Measurements from ENCODE around the gene SPG7.

SPG7 gene

DNA sequence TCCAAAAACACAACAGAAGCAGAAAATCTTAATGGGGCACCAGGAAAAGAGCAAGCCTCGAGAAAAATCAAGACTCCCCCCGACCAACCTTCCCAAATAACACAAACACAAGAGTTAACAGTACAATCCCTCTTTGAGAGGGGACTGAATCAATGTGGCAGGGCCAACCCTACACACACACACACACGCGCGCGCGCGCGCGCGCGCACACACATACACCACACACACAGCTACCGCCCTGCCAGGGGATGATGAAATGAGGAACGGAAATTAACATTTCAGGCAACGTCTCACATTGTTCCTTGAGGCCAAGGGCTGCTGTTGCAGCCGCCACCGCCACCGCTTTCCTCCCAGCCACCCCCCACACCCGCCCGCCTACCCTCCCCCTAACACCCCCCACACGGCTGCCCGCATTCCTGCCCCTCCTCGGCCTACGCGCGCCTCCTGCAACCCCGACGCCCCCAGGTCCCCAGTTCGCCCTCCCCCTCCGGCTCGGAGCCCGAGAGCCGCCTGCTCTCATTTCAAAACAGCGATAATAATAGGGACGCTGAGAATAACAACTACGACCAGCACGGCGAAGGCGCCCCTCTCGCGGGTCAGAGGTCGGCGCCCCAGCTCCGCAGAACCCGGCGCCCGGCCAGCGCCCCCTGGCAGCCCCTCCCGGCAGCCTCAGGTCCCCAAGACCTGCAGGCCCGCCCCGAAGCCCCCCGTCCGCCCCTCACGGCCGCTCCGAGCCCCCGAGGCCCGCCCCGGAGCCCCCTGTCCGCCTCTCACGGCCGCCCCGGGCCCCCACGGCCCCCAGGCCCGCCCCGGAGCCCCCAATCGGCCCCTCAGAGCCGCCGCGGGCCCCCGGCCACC lies 18.9 kb upstream of the SPG7 start:
- Histone ChIP-seq H3K4me3 (replicated peaks; ENCODE audit: insufficient read depth, low read length) (peak overlapping the region; percentile 46), H3K27ac (replicated peaks) (peak overlapping the region; percentile 82), H3K27me3 (ENCODE audit: insufficient read depth, poor library complexity, severe bottlenecking) (no peaks in the 10 kb centered on the region)
- TF ChIP-seq GABPA (IDR thresholded peaks at IDR 0.05; ENCODE audit: low read depth) (0 out of 2 replicates have a peak, but pooled peaks have one; percentile 27), CTCF (IDR thresholded peaks at IDR 0.05; ENCODE audit: insufficient read depth, low read length) (no peak), POLR2AphosphoS5 (IDR thresholded peaks at IDR 0.05; ENCODE audit: low read depth) (peak; percentile 57; the same call in 1 of the 2 replicates)
- DNase-seq (ENCODE audit: low read depth in 1 of 2, low spot score in 1 of 2), result peak in 1 of 2 experiments; percentile 88

DNA sequence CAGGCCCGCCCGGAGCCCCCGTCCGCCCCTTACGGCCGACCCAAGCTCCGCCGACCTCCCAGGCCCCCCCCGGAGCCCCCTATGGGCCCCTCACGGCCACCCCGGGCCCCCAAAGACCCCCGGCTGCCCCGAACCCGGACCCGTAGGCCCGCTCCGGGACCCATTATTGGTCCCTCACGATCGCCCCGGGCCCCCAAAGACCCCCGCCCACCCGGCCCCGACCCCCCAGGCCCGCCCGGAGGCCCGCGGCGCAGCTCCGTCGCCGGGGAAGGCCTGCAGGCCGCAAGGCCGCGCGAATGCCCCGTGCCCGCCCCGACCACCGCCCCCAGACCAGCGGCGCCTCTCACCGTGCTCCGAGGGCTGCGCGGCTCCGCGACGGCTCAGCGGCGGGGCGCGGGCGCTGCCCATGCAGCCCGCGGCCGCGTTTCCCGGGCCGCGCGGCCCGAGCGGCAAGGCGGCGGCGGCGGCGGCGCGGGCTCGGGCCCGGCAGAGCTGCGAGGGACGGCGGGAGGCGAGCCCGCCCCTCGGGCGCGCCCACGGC lies 18.2 kb upstream of the SPG7 start:
- no peak overlapping the region for H3K27ac ChIP-seq (replicated peaks)
- TF ChIP-seq SPI1 (IDR thresholded peaks at IDR 0.05; ENCODE audit: borderline replicate concordance, low read depth), result no peak
- TF ChIP-seq CTCF (IDR thresholded peaks at IDR 0.05; ENCODE audit: insufficient read depth, low read length), result no peak
- TF ChIP-seq, protein P1, sequence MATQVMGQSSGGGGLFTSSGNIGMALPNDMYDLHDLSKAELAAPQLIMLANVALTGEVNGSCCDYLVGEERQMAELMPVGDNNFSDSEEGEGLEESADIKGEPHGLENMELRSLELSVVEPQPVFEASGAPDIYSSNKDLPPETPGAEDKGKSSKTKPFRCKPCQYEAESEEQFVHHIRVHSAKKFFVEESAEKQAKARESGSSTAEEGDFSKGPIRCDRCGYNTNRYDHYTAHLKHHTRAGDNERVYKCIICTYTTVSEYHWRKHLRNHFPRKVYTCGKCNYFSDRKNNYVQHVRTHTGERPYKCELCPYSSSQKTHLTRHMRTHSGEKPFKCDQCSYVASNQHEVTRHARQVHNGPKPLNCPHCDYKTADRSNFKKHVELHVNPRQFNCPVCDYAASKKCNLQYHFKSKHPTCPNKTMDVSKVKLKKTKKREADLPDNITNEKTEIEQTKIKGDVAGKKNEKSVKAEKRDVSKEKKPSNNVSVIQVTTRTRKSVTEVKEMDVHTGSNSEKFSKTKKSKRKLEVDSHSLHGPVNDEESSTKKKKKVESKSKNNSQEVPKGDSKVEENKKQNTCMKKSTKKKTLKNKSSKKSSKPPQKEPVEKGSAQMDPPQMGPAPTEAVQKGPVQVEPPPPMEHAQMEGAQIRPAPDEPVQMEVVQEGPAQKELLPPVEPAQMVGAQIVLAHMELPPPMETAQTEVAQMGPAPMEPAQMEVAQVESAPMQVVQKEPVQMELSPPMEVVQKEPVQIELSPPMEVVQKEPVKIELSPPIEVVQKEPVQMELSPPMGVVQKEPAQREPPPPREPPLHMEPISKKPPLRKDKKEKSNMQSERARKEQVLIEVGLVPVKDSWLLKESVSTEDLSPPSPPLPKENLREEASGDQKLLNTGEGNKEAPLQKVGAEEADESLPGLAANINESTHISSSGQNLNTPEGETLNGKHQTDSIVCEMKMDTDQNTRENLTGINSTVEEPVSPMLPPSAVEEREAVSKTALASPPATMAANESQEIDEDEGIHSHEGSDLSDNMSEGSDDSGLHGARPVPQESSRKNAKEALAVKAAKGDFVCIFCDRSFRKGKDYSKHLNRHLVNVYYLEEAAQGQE (IDR thresholded peaks at IDR 0.05; ENCODE audit: insufficient replicate concordance, low read depth), result no peak
- TF ChIP-seq GABPA (IDR thresholded peaks at IDR 0.05; ENCODE audit: low read depth), result no peak
- TF ChIP-seq POLR2AphosphoS5 (IDR thresholded peaks at IDR 0.05; ENCODE audit: low read depth), result no peak

GRCh38 chr16:89490439-89491237 lies 17.6 kb upstream of the SPG7 start, which contains the start of gene ANKRD11:
Gene ANKRD11, minus strand, starts transcription at chr16:89490561. Its CDS starts 173,542 bp downstream, at chr16:89317019.
- no peaks in the 10 kb centered on the region for H3K27me3 ChIP-seq (ENCODE audit: insufficient read depth, poor library complexity, severe bottlenecking)
- TF ChIP-seq POLR2AphosphoS5 (IDR thresholded peaks at IDR 0.05; ENCODE audit: low read depth) (0 out of 2 replicates have a peak, but pooled peaks have one; percentile 34), SPI1 (IDR thresholded peaks at IDR 0.05; ENCODE audit: borderline replicate concordance, low read depth) (no peak)
- H3K27ac ChIP-seq (replicated peaks), result peak within 1 kb of the TSS; percentile 92
- H3K4me3 ChIP-seq (replicated peaks; ENCODE audit: insufficient read depth, low read length), result peak within 1 kb of the TSS; percentile 72
- peak; percentile 93 to 97 for DNase-seq (ENCODE audit: low read depth in 1 of 2, low spot score in 1 of 2)

More for the DNA sequence above, 18.2 kb upstream of the SPG7 start:
- no peaks in the 10 kb centered on the region for H3K27me3 ChIP-seq (ENCODE audit: insufficient read depth, poor library complexity, severe bottlenecking)
- DNase-seq (ENCODE audit: low read depth in 1 of 2, low spot score in 1 of 2), result no peak
- H3K4me3 ChIP-seq (replicated peaks; ENCODE audit: insufficient read depth, low read length), result peak overlapping the region; percentile 46

DNA sequence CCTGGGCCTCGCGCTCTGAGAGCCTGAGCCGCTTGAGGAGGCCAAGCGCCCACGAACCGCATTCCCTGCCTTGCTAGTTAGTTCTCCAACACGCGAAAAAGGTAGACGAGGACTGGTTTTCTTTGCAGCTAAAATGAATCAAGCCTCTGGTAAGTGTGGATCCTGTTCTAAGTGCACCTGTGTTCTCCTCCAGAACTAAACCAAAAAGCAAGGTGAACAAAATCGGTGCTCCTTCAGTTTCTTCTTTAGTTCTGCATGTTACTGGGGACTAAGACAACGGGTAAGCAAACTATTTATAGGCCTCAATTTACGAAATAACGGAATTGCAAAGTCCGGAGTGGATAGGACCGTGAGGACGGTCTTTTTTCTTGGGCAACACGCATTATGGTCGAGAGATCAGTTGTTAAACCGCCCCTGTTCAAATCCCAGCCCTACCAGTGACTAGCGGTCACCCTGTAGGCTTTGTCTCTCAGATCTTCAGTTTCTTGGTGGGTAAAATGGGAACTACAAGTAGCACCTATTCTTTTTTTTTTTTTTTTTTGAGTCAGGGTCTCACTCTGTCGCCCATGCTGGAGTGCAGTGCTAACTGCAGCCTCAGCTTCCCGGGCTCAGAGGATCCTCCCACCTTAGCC lies 16.8 kb upstream of the SPG7 start:
- peak overlapping the region; percentile 92 for H3K27ac ChIP-seq (replicated peaks)
- DNase-seq (ENCODE audit: low read depth in 1 of 2, low spot score in 1 of 2), result peak in 1 of 2 experiments; percentile 64
- TF ChIP-seq CTCF (IDR thresholded peaks at IDR 0.05; ENCODE audit: insufficient read depth, low read length) (no peak), GABPA (IDR thresholded peaks at IDR 0.05; ENCODE audit: low read depth) (no peak), SPI1 (IDR thresholded peaks at IDR 0.05; ENCODE audit: borderline replicate concordance, low read depth) (no peak), POLR2AphosphoS5 (IDR thresholded peaks at IDR 0.05; ENCODE audit: low read depth) (no peak)
- TF ChIP-seq, protein P1 (IDR thresholded peaks at IDR 0.05; ENCODE audit: insufficient replicate concordance, low read depth), result no peak

More for the DNA sequence above, 16.8 kb upstream of the SPG7 start:
- no peaks in the 10 kb centered on the region for H3K27me3 ChIP-seq (ENCODE audit: insufficient read depth, poor library complexity, severe bottlenecking)
- H3K4me3 ChIP-seq (replicated peaks; ENCODE audit: insufficient read depth, low read length), result peak overlapping the region; percentile 72

All from HL-60 (cell line).